GM12878 (cell line): Measurements from ENCODE around the gene ATRN. TPM values are rescaled to one million over a fixed set of nuclear protein-coding genes. Genes with fewer than 3 reads are reported as not detected.

Experiments
- ATAC-seq: fragments of 200-7000 bp; cut with Tn5 transposase; 3 replicates; pipeline ENCODE4 v1.9.1; 2020; ENCODE audit warnings: mild to moderate bottlenecking, moderate library complexity
- BruUV-seq: library from RNA; stranded (reverse); fragments of 400-500 nt; replicated peaks from 2 replicates; lab custom pipeline; 2021; lab: Mats Ljungman, UMichigan
- CTCF ChIA-PET: fragments of 300-600 bp; sonication (Branson Sonifier 250); formaldehyde crosslinking; extraction: SDS; loops from one replicate; lab custom pipeline; 2021; ENCODE audit warnings: inconsistent platforms; lab: Yijun Ruan, JAX
- POLR2A ChIA-PET: fragments of 350-600 bp; formaldehyde crosslinking; extraction: SDS; loops from one replicate; lab custom pipeline; 2021; ENCODE audit warnings: inconsistent platforms; lab: Charles Lee
- RAD21 ChIA-PET: fragments of 300-600 bp; sonication (Branson Sonifier 250); formaldehyde crosslinking; loops from one replicate; lab custom pipeline; 2023; ENCODE audit warnings: antibody characterized with exemption; ENCODE audit not compliant: unreplicated experiment; lab: Charles Lee
- SMC1A ChIA-PET: fragments of 300-600 bp; sonication (Branson Sonifier 250); formaldehyde crosslinking; loops from one replicate; lab custom pipeline; 2023; ENCODE audit not compliant: unreplicated experiment, uncharacterized antibody; lab: Charles Lee
- DNase-seq: peaks from one replicate; pipeline ENCODE4 v3.0.0-alpha.2; 2011; ENCODE audit warnings: low read depth, low spot score
- FAIRE-seq: peaks from 3 replicates; lab custom pipeline; 2011; peaks lifted over from hg19 to GRCh38; lab: Jason Lieb, UNC
- H2AFZ ChIP-seq: 2 replicates; pipeline ENCODE4 v1.6.0; 2011; ENCODE audit warnings: low read depth, low read length, control low read depth; ENCODE audit not compliant: control insufficient read depth
- H3K27ac ChIP-seq: 2 replicates; pipeline ENCODE4 v1.5.1; 2011; ENCODE audit warnings: control low read depth; ENCODE audit not compliant: control insufficient read depth, insufficient read depth
- H3K27me3 ChIP-seq, 2 experiments: replicated peaks in 1 of 2; 2 replicates each; pipeline versions ENCODE4 v1.6.0 to v1.6.1; 2011; ENCODE audit warnings: low read length in 1 of 2; ENCODE audit not compliant: control insufficient read depth in 2 of 2, insufficient read depth in 2 of 2
- H3K36me3 ChIP-seq, 2 experiments: 2 replicates each; pipeline ENCODE4 v1.5.1; 2011; ENCODE audit warnings: low read length in 1 of 2; ENCODE audit not compliant: control insufficient read depth in 2 of 2, insufficient read depth in 2 of 2
- H3K4me1 ChIP-seq: 2 replicates; pipeline ENCODE4 v1.6.1; 2011; ENCODE audit warnings: mild to moderate bottlenecking, low read length, moderate library complexity, mixed read lengths; ENCODE audit not compliant: control insufficient read depth, insufficient read depth
- H3K4me2 ChIP-seq: 2 replicates; pipeline ENCODE4 v1.6.0; 2011; ENCODE audit warnings: control low read depth; ENCODE audit not compliant: control insufficient read depth, insufficient read depth
- H3K4me3 ChIP-seq: fragments of 200-600 bp; sonication (generic); 2 replicates; pipeline ENCODE4 v1.5.1; 2016
- H3K79me2 ChIP-seq: 2 replicates; pipeline ENCODE4 v1.6.0; 2011; ENCODE audit warnings: low read length; ENCODE audit not compliant: control insufficient read depth, insufficient read depth
- H3K9ac ChIP-seq: 2 replicates; pipeline ENCODE4 v1.8.0; 2011; ENCODE audit warnings: low read length, control low read depth, mixed read lengths; ENCODE audit not compliant: control insufficient read depth, insufficient read depth
- H3K9me3 ChIP-seq: replicated peaks from 3 replicates; pipeline ENCODE4 v1.5.1; 2011; ENCODE audit warnings: mild to moderate bottlenecking, low read length; ENCODE audit not compliant: control insufficient read depth, insufficient read depth
- H4K20me1 ChIP-seq: 2 replicates; pipeline ENCODE4 v1.6.0; 2011; ENCODE audit not compliant: control insufficient read depth, insufficient read depth
- E4F1 ChIP-seq: fragments of 450-650 bp; IDR thresholded peaks from 2 replicates; pipeline ENCODE4 v1.6.1; 2018; ENCODE audit warnings: borderline replicate concordance, mild to moderate bottlenecking; ENCODE audit not compliant: partially characterized antibody
- HCFC1 ChIP-seq: fragments of 150-350 bp; IDR thresholded peaks from 2 replicates; pipeline ENCODE4 v1.6.1; 2014; ENCODE audit warnings: low read length
- HDAC6 ChIP-seq: fragments of 200-600 bp; sonication (generic); IDR thresholded peaks from one replicate; pipeline ENCODE4 v1.8.0; 2017; ENCODE audit warnings: antibody characterized with exemption; ENCODE audit not compliant: unreplicated experiment
- IKZF2 ChIP-seq, 2 experiments: fragments of 450-650 bp; IDR thresholded peaks; 2 replicates each; pipeline ENCODE4 v1.6.1; 2017; ENCODE audit warnings: mild to moderate bottlenecking in 2 of 2, moderate library complexity in 2 of 2
- NFYB ChIP-seq: IDR thresholded peaks from 2 replicates; pipeline ENCODE4 v1.6.1; 2011; ENCODE audit warnings: low read depth, mild to moderate bottlenecking, low read length, improper control_type of control experiment, moderate library complexity; ENCODE audit not compliant: insufficient read depth
- NR2F1 ChIP-seq: fragments of 450-650 bp; conservative IDR thresholded peaks from 2 replicates; pipeline ENCODE4 v1.6.1; 2017; ENCODE audit warnings: mild to moderate bottlenecking
- PBX3 ChIP-seq: IDR thresholded peaks from 2 replicates; pipeline ENCODE4 v1.6.1; 2011; ENCODE audit warnings: mild to moderate bottlenecking, low read depth, low read length, moderate library complexity; ENCODE audit not compliant: insufficient replicate concordance
- SUPT20H ChIP-seq: IDR thresholded peaks from 2 replicates; pipeline ENCODE4 v1.6.1; 2011; ENCODE audit warnings: low read depth, mild to moderate bottlenecking, low read length, moderate library complexity, borderline replicate concordance; ENCODE audit not compliant: control insufficient read depth
- TARDBP ChIP-seq: IDR thresholded peaks from 2 replicates; pipeline ENCODE4 v1.6.1; 2016; ENCODE audit warnings: borderline replicate concordance
- ZNF207 ChIP-seq: fragments of 450-650 bp; IDR thresholded peaks from 2 replicates; pipeline ENCODE4 v1.6.1; 2014; ENCODE audit warnings: antibody characterized with exemption, mild to moderate bottlenecking, borderline replicate concordance
- ZNF24 ChIP-seq: fragments of 450-650 bp; IDR thresholded peaks from 2 replicates; pipeline ENCODE4 v1.6.1; 2017; ENCODE audit warnings: antibody characterized with exemption, mild to moderate bottlenecking
- ZNF622 ChIP-seq: fragments of 450-650 bp; IDR thresholded peaks from 2 replicates; pipeline ENCODE4 v1.6.1; 2017; ENCODE audit warnings: mild to moderate bottlenecking, inconsistent platforms
- WGBS: methylation state at CpG from one replicate; pipeline ENCODE4 v1.1.6; 2016; ENCODE audit warnings: low lambda C conversion rate; ENCODE audit not compliant: insufficient replicate concordance, insufficient coverage; ENCODE audit errors: missing lambda C conversion rate; 5-methylcytosine and 5-hydroxymethylcytosine counted together
- in situ Hi-C: fragments of 300-500 bp; cut with MboI; formaldehyde crosslinking; loops from 9 replicates; pipeline ENCODE4 v1.14.3; 2018; ENCODE audit warnings: mixed read lengths
- intact Hi-C: fragments of 100-400 bp; cut with micrococcal nuclease; formaldehyde crosslinking; loops from one replicate; pipeline ENCODE4 v1.14.2; 2022; ENCODE audit not compliant: unreplicated experiment
- polyA plus RNA-seq, 11 experiments: library from polyadenylated mRNA; depleted of rRNA in 4 of 11; unstranded in 6 of 11; stranded (reverse) in 5 of 11; fragments of >200 nt; fragmentation: Nextera tagmentation in 4 of 11; fragmentation: Illumina TruSeq in 1 of 11; extraction: Ambion mirVana in 4 of 11; extraction: Trizol in 1 of 11; gene quantifications; 1 replicate in 1 of 11; 2 replicates in 10 of 11; pipeline versions ENCODE4 v1.2.1 to v1.2.3, GENCODE V29; 2011 to 2016; ENCODE audit warnings: inconsistent platforms in 2 of 11, missing spikeins in 2 of 11, low read depth in 1 of 11
- total RNA-seq, 4 experiments: library from RNA; depleted of rRNA in 3 of 4; stranded (reverse); fragments of >200 nt in 3 of 4; fragmentation: Illumina TruSeq in 1 of 4; extraction: Trizol in 1 of 4; gene quantifications; 2 replicates each; pipeline versions ENCODE4 v1.2.1 to v1.2.3, GENCODE V29; 2013 to 2021
- TF ChIP-seq, protein P1 (sequence below): fragments of 450-650 bp; IDR thresholded peaks from 2 replicates; pipeline ENCODE4 v1.6.1; 2018; ENCODE audit warnings: mild to moderate bottlenecking, low read depth, moderate library complexity; ENCODE audit not compliant: partially characterized antibody
- TF ChIP-seq, protein P2 (sequence below): fragments of 450-650 bp; IDR thresholded peaks from 2 replicates; pipeline ENCODE4 v1.6.1; 2017; ENCODE audit warnings: low read depth, mild to moderate bottlenecking, moderate library complexity

ATRN gene
- total and polyA plus RNA-seq, 10 of the 15 experiments (the other 5 are each of a cell fraction or from before 2014, with no cell fraction given), result 0.71 to 11.6 (median 6.9) TPM

DNA sequence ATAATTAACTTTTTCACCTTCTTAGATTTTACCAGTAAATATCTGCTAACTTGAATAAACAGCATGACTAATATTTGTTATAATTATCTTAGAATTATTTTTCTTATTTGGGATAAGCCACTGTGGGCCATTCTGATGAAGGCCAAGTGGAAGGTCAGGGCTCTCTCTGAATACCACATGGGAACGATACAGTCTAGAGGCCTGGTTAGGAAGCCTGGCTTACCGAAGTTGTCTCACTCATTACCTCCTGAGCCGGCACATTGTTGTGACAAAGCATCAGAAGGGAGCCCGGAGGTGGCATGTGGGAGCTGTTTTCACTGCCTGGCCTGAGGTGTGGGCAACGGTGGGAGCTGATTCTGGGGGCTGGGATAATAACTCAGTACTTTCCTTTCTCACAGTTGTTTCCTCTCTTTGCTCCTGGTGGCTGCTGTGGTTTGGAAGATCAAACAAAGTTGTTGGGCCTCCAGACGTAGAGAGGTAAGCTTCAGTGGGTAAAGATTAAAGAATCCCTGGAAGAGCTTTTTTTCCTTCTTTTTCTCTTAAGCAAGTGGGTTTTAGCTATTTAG, 163.2 kb downstream of the ATRN start (continued):
- TF ChIP-seq ZNF622 (no peak), HDAC6 (no peak), ZNF207 (no peak), NFYB (no peak)
- TF ChIP-seq, protein P1, sequence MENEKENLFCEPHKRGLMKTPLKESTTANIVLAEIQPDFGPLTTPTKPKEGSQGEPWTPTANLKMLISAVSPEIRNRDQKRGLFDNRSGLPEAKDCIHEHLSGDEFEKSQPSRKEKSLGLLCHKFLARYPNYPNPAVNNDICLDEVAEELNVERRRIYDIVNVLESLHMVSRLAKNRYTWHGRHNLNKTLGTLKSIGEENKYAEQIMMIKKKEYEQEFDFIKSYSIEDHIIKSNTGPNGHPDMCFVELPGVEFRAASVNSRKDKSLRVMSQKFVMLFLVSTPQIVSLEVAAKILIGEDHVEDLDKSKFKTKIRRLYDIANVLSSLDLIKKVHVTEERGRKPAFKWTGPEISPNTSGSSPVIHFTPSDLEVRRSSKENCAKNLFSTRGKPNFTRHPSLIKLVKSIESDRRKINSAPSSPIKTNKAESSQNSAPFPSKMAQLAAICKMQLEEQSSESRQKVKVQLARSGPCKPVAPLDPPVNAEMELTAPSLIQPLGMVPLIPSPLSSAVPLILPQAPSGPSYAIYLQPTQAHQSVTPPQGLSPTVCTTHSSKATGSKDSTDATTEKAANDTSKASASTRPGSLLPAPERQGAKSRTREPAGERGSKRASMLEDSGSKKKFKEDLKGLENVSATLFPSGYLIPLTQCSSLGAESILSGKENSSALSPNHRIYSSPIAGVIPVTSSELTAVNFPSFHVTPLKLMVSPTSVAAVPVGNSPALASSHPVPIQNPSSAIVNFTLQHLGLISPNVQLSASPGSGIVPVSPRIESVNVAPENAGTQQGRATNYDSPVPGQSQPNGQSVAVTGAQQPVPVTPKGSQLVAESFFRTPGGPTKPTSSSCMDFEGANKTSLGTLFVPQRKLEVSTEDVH, result no peak
- TF ChIP-seq, protein P2, sequence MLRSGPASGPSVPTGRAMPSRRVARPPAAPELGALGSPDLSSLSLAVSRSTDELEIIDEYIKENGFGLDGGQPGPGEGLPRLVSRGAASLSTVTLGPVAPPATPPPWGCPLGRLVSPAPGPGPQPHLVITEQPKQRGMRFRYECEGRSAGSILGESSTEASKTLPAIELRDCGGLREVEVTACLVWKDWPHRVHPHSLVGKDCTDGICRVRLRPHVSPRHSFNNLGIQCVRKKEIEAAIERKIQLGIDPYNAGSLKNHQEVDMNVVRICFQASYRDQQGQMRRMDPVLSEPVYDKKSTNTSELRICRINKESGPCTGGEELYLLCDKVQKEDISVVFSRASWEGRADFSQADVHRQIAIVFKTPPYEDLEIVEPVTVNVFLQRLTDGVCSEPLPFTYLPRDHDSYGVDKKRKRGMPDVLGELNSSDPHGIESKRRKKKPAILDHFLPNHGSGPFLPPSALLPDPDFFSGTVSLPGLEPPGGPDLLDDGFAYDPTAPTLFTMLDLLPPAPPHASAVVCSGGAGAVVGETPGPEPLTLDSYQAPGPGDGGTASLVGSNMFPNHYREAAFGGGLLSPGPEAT, result no peak
- TF ChIP-seq, all 136 proteins: peak for 0

GRCh38 chr20:3635346-3635745, 164.5 kb downstream of the ATRN start:
- RAD21 ChIA-PET, result no interaction called here
- WGBS, result 100% methylated on average over 1 of the region's 1 CpG
- in situ Hi-C loops, result no loop called here
- TF ChIP-seq HCFC1 (no peak), ZNF24 (no peak), E4F1 (no peak), PBX3 (no peak), IKZF2 (IDR thresholded peaks at IDR 0.05) (no peak), NR2F1 (no peak), TARDBP (no peak), SUPT20H (no peak)

More at GRCh38 chr20:3635346-3635745, 164.5 kb downstream of the ATRN start:
- ChIA-PET CTCF (no interaction called here), POLR2A (no interaction called here), SMC1A (no interaction called here)
- Histone ChIP-seq H3K9me3 (no peaks in the 10 kb centered on the region), H3K4me3 (no peak overlapping the region), H3K4me2 (no peak overlapping the region), H3K9ac (no peak overlapping the region), H2AFZ (no peak overlapping the region), H3K4me1 (no peaks in the 10 kb centered on the region), H3K27me3 (no peaks in the 10 kb centered on the region), H3K79me2 (no peaks in the 10 kb centered on the region), H3K27ac (no peak overlapping the region), H3K36me3 (peaks cover 0 to 4% of the 10 kb centered on the region in 2 experiments; a peak in 1 of 4 replicates), H4K20me1 (no peaks in the 10 kb centered on the region)
- intact Hi-C loops, result no loop called here
- DNase-seq, result no peak
- BruUV-seq, result no TSS peak
- no peak for ATAC-seq
- no peak for FAIRE-seq
